CD4-positive, alpha-beta memory T cell (primary cell): Measurements from ENCODE around the gene MKRN2OS. TPM values are rescaled to one million over a fixed set of nuclear protein-coding genes. Genes with fewer than 3 reads are reported as not detected.
"Not testable (repeated sequence)": the region's sequence is repeated elsewhere in the genome, so short reads cannot be mapped to it uniquely, and the experiment has no call there.

ENCODE experiments used
- CTCF ChIA-PET: fragments of 350-600 bp; sonication (Branson Sonifier 250); formaldehyde crosslinking; loops from one replicate; lab custom pipeline; 2021; ENCODE audit warnings: inconsistent platforms; ENCODE audit not compliant: partially characterized antibody; lab: Charles Lee
- POLR2A ChIA-PET: fragments of 350-600 bp; sonication (Branson Sonifier 250); formaldehyde crosslinking; loops from one replicate; lab custom pipeline; 2021; ENCODE audit not compliant: partially characterized antibody; lab: Charles Lee
- DNase-seq, 5 donors: peaks; one replicate each; pipeline versions ENCODE4 v3.0.0 to v3.0.0-alpha.2; 2020 to 2022; ENCODE audit warnings: mixed read lengths in 1 of 5
- H3K27ac ChIP-seq: one replicate; pipeline ENCODE4 v1.7.0; 2013; ENCODE audit warnings: low read depth, low read length
- H3K27me3 ChIP-seq: 2 replicates; pipeline ENCODE4 v1.7.0; 2013; ENCODE audit warnings: mild to moderate bottlenecking, low read length, moderate library complexity; ENCODE audit not compliant: insufficient read depth
- H3K36me3 ChIP-seq: 2 replicates; pipeline ENCODE4 v1.7.0; 2013; ENCODE audit warnings: mild to moderate bottlenecking, low read length, moderate library complexity; ENCODE audit not compliant: insufficient read depth
- H3K4me1 ChIP-seq: 2 replicates; pipeline ENCODE4 v1.7.0; 2013; ENCODE audit warnings: mild to moderate bottlenecking, low read length, moderate library complexity; ENCODE audit not compliant: insufficient read depth
- H3K4me3 ChIP-seq, 2 donors: one replicate each; pipeline ENCODE4 v1.7.0; 2013; ENCODE audit warnings: low read length in 2 of 2, mild to moderate bottlenecking in 1 of 2
- H3K9me3 ChIP-seq, 2 donors: one replicate each; pipeline ENCODE4 v1.7.0; 2013; ENCODE audit warnings: low read length in 2 of 2, control low read depth in 1 of 2; ENCODE audit not compliant: control insufficient read depth in 1 of 2
- H3K27ac Mint-ChIP-seq, 7 donors: one replicate each; pipeline ENCODE4 v1.8.0; 2020 to 2021; ENCODE audit warnings: mixed read lengths in 7 of 7, mild to moderate bottlenecking in 6 of 7, inconsistent platforms in 3 of 7, moderate library complexity in 3 of 7
- H3K27me3 Mint-ChIP-seq, 2 donors: one replicate each; pipeline ENCODE4 v1.8.0; 2020 to 2021; ENCODE audit warnings: mixed read lengths in 2 of 2
- H3K36me3 Mint-ChIP-seq, 2 donors: one replicate each; pipeline ENCODE4 v1.8.0; 2020 to 2021; ENCODE audit warnings: mixed read lengths in 2 of 2, inconsistent platforms in 1 of 2, mild to moderate bottlenecking in 1 of 2
- H3K4me1 Mint-ChIP-seq, 4 donors: one replicate each; pipeline ENCODE4 v1.8.0; 2020 to 2021; ENCODE audit warnings: mixed read lengths in 4 of 4, mild to moderate bottlenecking in 1 of 4
- H3K4me3 Mint-ChIP-seq, 8 donors: one replicate each; pipeline ENCODE4 v1.8.0; 2020 to 2021; ENCODE audit warnings: mixed read lengths in 8 of 8, mild to moderate bottlenecking in 7 of 8, moderate library complexity in 6 of 8, inconsistent platforms in 3 of 8
- H3K9me3 Mint-ChIP-seq, 8 donors: one replicate each; pipeline ENCODE4 v1.8.0; 2020 to 2021; ENCODE audit warnings: mixed read lengths in 8 of 8, mild to moderate bottlenecking in 5 of 8, inconsistent platforms in 3 of 8, moderate library complexity in 1 of 8
- intact Hi-C: fragments of 100-400 bp; cut with micrococcal nuclease; formaldehyde crosslinking; loops from one replicate; pipeline ENCODE4 v1.15.1; 2023
- polyA plus RNA-seq, 2 donors: library from polyadenylated mRNA; unstranded; fragments of 300-500 nt; fragmentation: Illumina TruSeq; gene quantifications; one replicate each; pipeline ENCODE4 v1.2.3, GENCODE V29; 2021
- total RNA-seq, 2 experiments: library from RNA; stranded (reverse); gene quantifications; one replicate each; pipeline ENCODE4 v1.2.3, GENCODE V29; 2021

Gene MKRN2OS
- total and polyA plus RNA-seq, 4 experiments from 2014 or later = not detected

DNA sequence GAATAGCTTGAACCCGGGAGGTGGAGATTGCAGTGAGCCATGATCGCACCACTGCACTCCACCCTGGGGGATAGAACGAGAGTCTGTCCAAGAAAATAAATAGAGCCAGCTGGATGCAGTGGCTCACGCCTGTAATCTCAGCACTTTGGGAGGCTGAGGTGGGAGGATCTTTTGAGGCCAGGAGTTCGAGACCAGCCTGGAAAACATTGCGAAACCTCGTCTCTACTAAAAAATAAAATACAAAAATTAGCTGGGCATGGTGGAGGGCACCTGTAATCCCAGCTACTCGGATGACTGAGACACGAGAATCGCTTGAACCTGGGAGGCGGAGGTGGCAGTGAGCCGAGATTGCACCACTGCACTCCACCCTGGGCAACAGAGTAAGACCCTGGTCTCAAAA is 1.8 kb downstream of the MKRN2OS start:
- H3K4me3 Mint-ChIP-seq, H3K9me3 Mint-ChIP-seq, H3K4me1 ChIP-seq, H3K27ac ChIP-seq, H3K27me3 ChIP-seq, H3K36me3 ChIP-seq, H3K4me1 Mint-ChIP-seq, H3K4me3 ChIP-seq, POLR2A ChIA-PET, H3K36me3 Mint-ChIP-seq, H3K27ac Mint-ChIP-seq, H3K27me3 Mint-ChIP-seq, intact Hi-C loops, DNase-seq, H3K9me3 ChIP-seq: not testable (repeated sequence)
- CTCF ChIA-PET = interaction anchor here (0.6 kb wide), 1 partner anchor 10 kb away, joined by 3 read pairs; no protein-coding TSS in a partner anchor

DNA sequence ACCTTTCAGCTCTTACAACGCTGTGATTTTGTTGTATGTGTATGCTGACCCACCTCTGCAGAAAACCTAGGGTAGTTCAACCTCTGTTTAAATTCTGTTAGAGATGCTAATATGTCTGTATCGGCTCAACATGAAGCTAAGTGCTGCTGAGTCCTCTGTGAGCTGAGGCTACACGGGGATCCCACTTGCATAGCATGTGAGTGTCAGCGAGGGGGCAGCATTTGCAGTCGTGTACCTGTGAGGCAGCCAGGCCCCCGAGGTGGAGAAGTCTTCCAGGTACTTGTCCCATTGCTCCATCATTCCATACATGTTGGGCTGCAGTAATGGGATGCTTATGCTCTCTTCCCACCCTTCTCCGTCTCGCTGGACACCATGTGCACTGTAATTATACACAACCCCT is 3.7 kb downstream of the MKRN2OS start:
- DNase-seq = no peak
- ChIA-PET POLR2A (no interaction called here), CTCF (interaction anchor here (1.7 kb wide), 1 partner anchor 179 kb away, joined by 4 read pairs; no protein-coding TSS in a partner anchor)
- Histone ChIP-seq H3K27me3 (no peaks in the 10 kb centered on the region), H3K4me3 (no peak overlapping the region), H3K4me1 (no peaks in the 10 kb centered on the region), H3K27ac (no peak overlapping the region), H3K36me3 (no peaks in the 10 kb centered on the region), H3K9me3 (no peaks in the 10 kb centered on the region)
- Mint-ChIP-seq H3K4me1 (peaks cover 0 to 2% (median 0%) of the 10 kb centered on the region in 4 donors), H3K9me3 (no peaks in the 10 kb centered on the region), H3K36me3 (peaks cover 0 to 1% of the 10 kb centered on the region in 2 donors), H3K27me3 (no peaks in the 10 kb centered on the region), H3K4me3 (no peak overlapping the region), H3K27ac (no peak overlapping the region)
- intact Hi-C loops = no loop called here

DNA sequence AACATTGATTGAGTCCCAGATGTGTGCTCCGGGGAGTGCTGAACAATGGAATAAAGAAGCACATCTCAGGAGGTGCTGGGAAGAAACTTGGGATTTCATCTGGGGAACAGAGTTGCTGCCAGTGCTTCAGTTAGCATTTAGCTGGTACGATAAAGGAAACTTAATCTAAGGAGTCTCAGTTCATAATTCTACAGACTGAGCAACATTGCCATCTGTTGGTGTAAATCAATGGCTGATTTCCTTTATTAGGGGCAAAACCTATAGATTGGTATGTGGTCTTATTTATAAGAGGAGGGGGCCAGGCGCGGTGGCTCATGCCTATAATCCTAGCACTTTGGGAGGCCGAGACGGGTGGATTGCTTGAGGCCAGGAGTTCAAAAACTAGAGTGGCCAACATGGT is 8.9 kb downstream of the MKRN2OS start:
- Histone ChIP-seq H3K4me3 (no peak overlapping the region), H3K27ac (no peak overlapping the region), H3K4me1 (no peaks in the 10 kb centered on the region), H3K9me3 (no peaks in the 10 kb centered on the region), H3K27me3 (no peaks in the 10 kb centered on the region), H3K36me3 (peaks cover 6% of the 10 kb centered on the region)
- Mint-ChIP-seq H3K4me3 (no peak overlapping the region), H3K27me3 (no peaks in the 10 kb centered on the region), H3K4me1 (peaks cover 0 to 1% (median 0%) of the 10 kb centered on the region in 4 donors), H3K9me3 (no peaks in the 10 kb centered on the region), H3K27ac (peak overlapping the region in 1 of 7 donors; percentile 7), H3K36me3 (peaks cover 14 to 18% of the 10 kb centered on the region in 2 donors)
- CTCF ChIA-PET = interaction anchor here (1.0 kb wide), 1 partner anchor 57 kb away, joined by 3 read pairs; no protein-coding TSS in a partner anchor
- intact Hi-C loops = no loop called here
- POLR2A ChIA-PET = interaction anchor here (1.0 kb wide), 1 partner anchor 52 kb away, joined by 3 read pairs; the partner anchor contains the start of gene TSEN2
- DNase-seq = no peak

DNA sequence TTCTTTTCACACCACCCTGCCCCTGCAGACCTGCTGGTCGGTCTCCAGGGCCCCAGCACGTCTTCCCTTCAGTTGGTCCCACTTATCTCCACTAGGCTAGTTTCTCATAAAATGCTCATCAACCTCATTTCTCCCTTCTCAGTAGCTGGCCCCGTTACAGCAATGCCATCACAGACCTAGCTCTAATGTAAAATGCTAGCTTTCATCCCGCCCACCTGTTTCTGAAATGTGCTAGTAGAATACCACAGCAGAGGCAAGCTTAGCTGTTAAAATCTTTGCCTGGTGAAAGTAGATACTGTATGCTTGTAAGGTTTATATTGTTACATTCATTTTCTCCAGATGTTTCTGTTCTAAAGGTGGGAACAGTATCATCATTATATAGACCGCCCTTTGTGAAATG is 13.1 kb downstream of the MKRN2OS start:
- H3K27me3 ChIP-seq = no peaks in the 10 kb centered on the region
- peak overlapping the region in 1 of 7 donors; percentile 22 for H3K27ac Mint-ChIP-seq
- no peak overlapping the region for H3K4me3 ChIP-seq
- no peaks in the 10 kb centered on the region for H3K27me3 Mint-ChIP-seq
- intact Hi-C loops = no loop called here
- H3K27ac ChIP-seq = no peak overlapping the region
- peaks cover 31 to 38% of the 10 kb centered on the region in 2 donors for H3K36me3 Mint-ChIP-seq
- DNase-seq = no peak
- POLR2A ChIA-PET = no interaction called here
- H3K4me1 Mint-ChIP-seq = peaks cover 0 to 1% (median 0%) of the 10 kb centered on the region in 4 donors
- peaks cover 12% of the 10 kb centered on the region for H3K36me3 ChIP-seq
- H3K9me3 Mint-ChIP-seq = no peaks in the 10 kb centered on the region
- H3K4me3 Mint-ChIP-seq = no peak overlapping the region
- H3K4me1 ChIP-seq = no peaks in the 10 kb centered on the region
- H3K9me3 ChIP-seq = no peaks in the 10 kb centered on the region
- CTCF ChIA-PET = no interaction called here

DNA sequence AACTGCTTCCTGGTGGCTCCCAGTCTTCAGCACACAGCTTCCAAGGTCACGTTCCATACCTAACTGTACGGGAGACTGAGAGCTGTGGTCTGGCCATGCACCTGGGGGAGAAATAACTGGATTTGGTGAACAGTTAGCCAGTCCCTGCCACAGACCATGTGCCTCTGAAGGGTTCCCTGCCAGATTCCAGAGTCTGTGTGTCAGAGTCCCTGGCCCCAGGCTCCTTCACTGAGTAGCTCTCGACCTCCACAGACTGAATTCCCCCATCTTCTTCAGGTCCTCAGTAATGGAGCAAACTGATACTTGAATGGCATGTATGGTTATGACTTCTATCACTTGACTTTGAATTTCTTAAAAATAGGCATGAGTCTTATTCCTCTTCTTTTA is 17.5 kb downstream of the MKRN2OS start:
- Histone ChIP-seq H3K4me3 (no peak overlapping the region), H3K4me1 (no peaks in the 10 kb centered on the region), H3K36me3 (peaks cover 13% of the 10 kb centered on the region), H3K9me3 (no peaks in the 10 kb centered on the region), H3K27me3 (no peaks in the 10 kb centered on the region), H3K27ac (no peak overlapping the region)
- CTCF ChIA-PET = no interaction called here
- DNase-seq = no peak
- intact Hi-C loops = no loop called here
- H3K36me3 Mint-ChIP-seq = peaks cover 41 to 54% of the 10 kb centered on the region in 2 donors
- POLR2A ChIA-PET = no interaction called here
- H3K4me1 Mint-ChIP-seq = peaks cover 0 to 1% (median 0%) of the 10 kb centered on the region in 4 donors
- H3K4me3 Mint-ChIP-seq = no peak overlapping the region
- H3K9me3 Mint-ChIP-seq = no peaks in the 10 kb centered on the region
- no peaks in the 10 kb centered on the region for H3K27me3 Mint-ChIP-seq
- no peak overlapping the region for H3K27ac Mint-ChIP-seq

DNA sequence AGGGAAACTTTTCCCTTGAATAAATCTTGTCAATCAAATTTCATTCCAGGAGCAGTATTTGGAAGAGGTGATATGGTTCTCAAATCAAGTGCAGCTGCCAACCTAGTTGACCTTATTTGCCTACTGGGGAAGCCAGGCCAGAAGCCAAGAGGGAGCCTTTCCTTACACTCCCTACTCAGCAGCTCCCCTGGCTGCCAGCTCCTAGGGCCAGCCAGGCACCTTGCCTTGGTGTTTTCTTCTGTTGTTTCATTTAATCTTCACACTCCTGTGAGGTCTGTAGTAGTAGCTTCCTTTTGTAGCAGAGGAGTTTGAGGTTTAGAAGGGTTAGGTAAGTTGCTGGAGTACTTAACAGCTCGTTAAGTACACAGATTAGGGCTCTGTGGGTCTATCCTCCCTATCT is 22.6 kb downstream of the MKRN2OS start:
- Mint-ChIP-seq H3K36me3 (peaks cover 31 to 37% of the 10 kb centered on the region in 2 donors), H3K27ac (no peak overlapping the region), H3K9me3 (no peaks in the 10 kb centered on the region), H3K4me3 (no peak overlapping the region), H3K27me3 (no peaks in the 10 kb centered on the region), H3K4me1 (no peaks in the 10 kb centered on the region)
- Histone ChIP-seq H3K27me3 (no peaks in the 10 kb centered on the region), H3K4me1 (no peaks in the 10 kb centered on the region), H3K27ac (no peak overlapping the region), H3K36me3 (peaks cover 3% of the 10 kb centered on the region), H3K4me3 (no peak overlapping the region), H3K9me3 (no peaks in the 10 kb centered on the region)
- ChIA-PET POLR2A (no interaction called here), CTCF (interaction anchor here (1.4 kb wide), 1 partner anchor 9 kb away, joined by 3 read pairs; no protein-coding TSS in a partner anchor)
- intact Hi-C loops = no loop called here
- no peak for DNase-seq

DNA sequence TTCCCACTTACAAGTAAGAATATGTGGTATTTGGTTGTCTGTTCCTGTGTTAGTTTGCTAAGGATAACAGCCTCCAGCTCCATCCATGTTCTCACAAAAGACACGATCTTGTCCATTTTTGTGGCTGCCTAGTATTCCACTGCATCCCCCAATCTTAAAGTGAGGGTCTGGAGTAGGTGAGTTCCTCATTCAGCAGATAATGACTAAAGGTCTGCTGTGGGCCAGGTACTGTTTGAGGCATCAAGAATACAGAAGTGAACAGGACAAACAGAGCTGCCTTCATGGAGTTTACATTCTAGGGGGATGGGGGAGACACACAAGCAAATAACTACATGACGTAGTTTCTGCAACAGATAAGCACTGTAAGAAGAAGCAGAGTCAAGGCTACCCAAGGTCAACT is 24.3 kb downstream of the MKRN2OS start:
- no peaks in the 10 kb centered on the region for H3K27me3 Mint-ChIP-seq
- Histone ChIP-seq H3K9me3 (no peaks in the 10 kb centered on the region), H3K27me3 (no peaks in the 10 kb centered on the region), H3K4me3 (no peak overlapping the region), H3K4me1 (no peaks in the 10 kb centered on the region), H3K36me3 (peaks cover 3% of the 10 kb centered on the region), H3K27ac (no peak overlapping the region)
- H3K36me3 Mint-ChIP-seq = peaks cover 21 to 28% of the 10 kb centered on the region in 2 donors
- intact Hi-C loops = no loop called here
- POLR2A ChIA-PET = no interaction called here
- DNase-seq = no peak
- H3K27ac Mint-ChIP-seq = no peak overlapping the region
- CTCF ChIA-PET = no interaction called here
- no peaks in the 10 kb centered on the region for H3K4me1 Mint-ChIP-seq
- H3K4me3 Mint-ChIP-seq = no peak overlapping the region
- H3K9me3 Mint-ChIP-seq = no peaks in the 10 kb centered on the region
